Non-pigmented ciliary epithelial cell (primary cell): ENCODE measurements around the gene MLH1.
"Not testable (repeated sequence)": the region's sequence is repeated elsewhere in the genome, so short reads cannot be mapped to it uniquely, and the experiment has no call there.

Experiments
- DNase-seq: peaks from one replicate; pipeline ENCODE4 v3.0.0-alpha.2; 2010; ENCODE audit warnings: low read depth

The MLH1 gene

DNA sequence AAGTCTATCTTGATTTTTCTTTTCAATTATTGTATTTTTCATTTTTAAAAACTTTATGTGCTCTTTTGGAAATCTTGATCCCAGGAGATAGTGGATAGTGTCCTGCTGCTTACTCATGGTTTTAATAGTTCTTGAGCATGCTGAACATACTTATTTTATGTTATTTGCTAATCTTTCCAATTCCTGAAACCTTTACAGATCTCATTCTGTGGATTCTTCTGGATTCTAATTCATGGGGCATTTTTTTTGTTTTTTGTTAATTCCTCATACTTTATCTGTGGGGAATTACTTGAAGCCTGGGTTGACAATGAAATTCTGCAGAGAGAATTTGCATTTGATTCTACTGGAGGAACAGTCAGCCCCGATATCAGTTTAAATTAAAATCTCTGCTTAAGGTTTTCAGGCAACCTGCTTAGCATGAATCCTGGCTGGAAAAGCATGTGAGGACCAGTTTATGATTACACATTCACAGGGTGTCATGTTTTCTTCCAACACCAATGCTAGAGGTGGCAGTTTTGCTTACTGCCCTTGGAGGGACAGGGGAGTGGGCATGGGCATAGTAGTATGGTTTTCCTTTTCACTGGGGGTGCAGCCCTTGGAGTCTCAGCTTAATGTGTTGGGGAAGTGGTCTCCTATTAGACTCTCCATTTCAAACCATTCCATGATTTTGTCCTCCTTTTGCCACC lies 46.0 kb downstream of the MLH1 start:
- DNase-seq, result no peak

DNA sequence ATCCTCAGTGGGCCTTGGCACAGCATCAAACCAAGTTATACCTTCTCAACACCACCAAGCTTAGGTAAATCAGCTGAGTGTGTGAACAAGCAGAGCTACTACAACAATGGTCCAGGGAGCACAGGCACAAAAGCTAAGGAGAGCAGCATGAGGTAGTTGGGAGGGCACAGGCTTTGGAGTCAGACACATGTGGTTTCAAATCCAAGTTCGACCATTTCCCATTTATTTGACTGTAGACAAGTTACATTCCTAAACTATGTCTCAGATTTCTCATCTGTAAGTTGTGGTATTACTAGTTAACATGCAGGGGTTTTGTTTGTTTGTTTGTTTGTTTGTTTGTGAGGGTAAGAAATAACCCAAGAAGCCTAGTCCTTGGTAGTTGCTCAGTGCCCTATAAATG lies 46.9 kb downstream of the MLH1 start:
- DNase-seq, result no peak

GRCh38 chr3:37041546-37042195 lies 48.4 kb downstream of the MLH1 start:
- DNase-seq, result no peak

DNA sequence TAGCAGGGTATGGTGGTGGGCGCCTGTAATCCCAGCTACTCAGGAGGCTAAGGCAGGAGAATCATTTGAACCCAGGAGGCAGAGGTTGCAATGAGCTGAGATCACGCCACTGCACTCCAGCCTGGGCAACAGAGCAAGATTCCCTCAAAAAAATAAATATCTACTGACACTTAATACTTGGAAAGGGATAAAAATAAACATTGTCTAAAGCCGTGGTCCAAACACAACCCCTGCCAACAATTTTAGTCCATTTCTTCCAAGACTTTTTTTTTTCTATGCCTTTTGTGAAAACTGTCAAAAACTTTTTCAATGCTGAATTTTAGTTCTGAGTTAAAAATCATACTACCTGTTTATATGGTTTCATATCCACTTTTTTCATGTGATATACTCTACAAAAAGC lies 49.4 kb downstream of the MLH1 start:
- DNase-seq, result not testable (repeated sequence)

- no peak for DNase-seq
Observed at GRCh38 chr3:37050282-37050681, 57.0 kb downstream of the MLH1 start.

DNA sequence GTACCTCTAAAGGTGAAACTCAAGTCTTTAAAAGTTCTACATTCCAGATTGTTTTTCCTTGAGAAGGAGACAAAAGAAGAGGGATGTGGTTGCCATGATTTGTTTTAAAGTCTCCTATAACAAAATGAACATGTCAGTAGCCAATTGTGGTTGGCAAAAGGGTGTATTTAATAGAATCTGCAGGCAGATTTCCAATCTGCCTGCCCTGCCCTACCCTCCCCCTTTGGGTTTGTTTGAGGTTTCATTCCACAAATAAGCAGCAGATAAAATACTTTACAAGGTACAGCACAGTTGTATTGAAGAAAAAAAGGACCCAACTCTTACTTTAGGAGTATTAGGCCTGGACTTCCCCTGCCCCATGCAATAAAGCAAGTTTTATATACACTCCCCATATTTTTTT lies 59.5 kb downstream of the MLH1 start:
- DNase-seq, result no peak

GRCh38 chr3:37053337-37053736 lies 60.0 kb downstream of the MLH1 start:
- no peak for DNase-seq

DNA sequence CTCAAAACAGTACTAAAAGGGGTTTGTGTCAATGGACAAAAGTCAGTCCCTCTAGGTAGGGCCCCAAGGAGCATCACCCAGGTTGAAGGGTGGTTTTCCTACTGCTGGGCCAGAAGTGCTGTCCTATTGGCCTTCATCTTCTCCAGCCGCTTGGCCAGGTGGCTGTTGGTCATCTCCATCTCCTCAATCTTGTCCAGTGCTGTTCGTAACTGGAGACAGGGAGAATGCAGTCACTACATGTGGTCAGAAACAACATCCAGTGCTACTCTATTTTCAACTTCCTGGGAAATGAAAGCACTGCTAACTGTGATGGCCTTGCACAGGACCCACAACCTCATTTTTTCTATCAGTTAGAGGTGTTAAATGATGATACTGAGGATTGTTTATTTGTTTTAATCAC lies 60.4 kb downstream of the MLH1 start:
- DNase-seq, result no peak

DNA sequence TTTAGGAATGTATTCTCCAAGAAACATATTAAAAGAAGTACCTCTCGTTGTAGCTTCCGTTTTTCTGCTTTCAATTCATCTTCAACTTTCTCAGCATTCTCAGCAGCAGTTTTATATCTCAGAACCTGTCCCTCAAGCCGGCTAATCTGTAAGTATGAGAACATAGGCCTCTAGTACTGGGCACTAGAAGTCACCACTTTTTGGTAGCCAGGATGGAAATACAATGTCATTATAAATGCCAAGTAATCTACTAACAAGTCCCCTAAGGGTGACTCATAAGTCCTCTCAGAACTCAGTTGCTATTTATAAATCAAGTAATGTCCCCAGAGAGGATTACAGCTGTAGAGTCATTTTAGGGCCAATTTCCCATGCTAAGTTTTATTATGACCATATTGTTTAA lies 61.1 kb downstream of the MLH1 start:
- no peak for DNase-seq

DNA sequence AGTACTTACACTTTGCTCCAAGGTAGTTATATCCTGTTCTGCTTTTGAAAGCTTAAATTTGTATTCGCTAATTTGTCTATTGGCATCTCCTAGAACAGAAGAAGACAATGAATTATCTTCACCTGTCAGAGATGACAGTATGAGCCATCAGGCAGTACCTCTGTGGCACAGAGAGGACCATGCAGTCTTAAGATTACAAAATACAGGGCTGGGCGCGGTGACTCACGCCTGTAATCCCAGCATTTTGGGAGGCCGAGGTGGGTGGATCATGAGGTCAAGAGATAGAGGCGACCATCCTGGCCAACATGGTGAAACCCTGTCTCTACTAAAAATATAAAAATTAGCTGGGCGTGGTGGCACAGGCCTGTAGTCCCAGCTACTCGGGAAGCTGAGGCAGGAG lies 61.8 kb downstream of the MLH1 start:
- DNase-seq, result not testable (repeated sequence)

DNA sequence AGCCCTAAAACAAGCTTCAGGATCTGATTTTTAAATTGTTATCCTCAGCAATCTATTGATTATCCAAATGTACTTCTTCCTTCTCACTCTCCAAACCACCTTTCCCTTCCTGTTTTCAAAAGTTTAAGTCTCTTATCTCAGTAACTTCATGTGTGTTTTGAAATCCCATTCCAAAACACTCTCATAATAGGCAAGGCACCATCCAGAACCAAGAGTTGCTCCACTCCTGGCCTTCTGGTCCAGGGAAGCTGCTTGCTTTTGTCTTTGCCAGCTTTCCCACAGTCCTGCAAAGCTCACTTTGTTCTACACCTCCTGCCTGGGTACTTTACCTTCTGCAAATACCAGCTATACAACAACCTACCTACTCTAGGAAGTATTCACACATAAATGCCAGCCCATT lies 63.5 kb downstream of the MLH1 start:
- no peak for DNase-seq

GRCh38 chr3:37058117-37058516 lies 64.8 kb downstream of the MLH1 start:
- no peak for DNase-seq

DNA sequence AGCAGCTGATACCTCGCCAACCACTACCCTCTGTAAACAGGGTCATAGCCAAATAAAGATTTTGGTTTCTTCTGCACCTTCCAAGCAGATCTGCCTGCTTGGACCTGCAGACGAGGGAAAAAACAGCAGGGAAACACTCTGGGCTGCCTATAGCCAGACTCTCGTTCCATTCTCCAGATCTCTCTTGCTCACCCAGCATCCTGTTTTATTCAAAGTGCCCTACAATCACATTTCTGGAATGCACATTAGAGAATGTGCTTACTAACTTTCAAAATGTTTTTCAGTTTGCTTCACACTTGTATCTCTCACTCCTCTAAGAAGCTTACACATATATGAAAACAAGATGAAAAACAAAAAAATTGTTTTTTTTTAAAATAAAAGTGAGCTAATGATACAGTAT lies 71.4 kb downstream of the MLH1 start:
- no peak for DNase-seq

- no peak for DNase-seq
Observed at GRCh38 chr3:37067577-37067976, 74.3 kb downstream of the MLH1 start.

DNA sequence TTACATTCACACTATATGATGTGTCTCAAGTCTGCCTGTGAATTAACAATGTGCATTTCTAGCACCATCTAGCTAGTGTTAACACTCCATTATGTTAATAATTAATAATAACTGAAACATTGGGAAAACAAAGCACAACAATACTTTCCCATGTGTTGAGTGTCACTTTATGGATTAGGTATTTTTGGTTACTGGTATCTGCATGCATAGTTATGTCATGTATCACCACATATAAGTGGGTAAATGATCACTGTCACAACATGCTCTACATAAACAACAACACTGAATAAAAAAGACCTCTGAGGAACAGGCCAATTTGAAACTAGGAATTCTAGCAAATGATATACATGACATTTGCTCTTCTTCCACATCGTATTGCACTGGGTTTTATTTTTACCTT lies 74.7 kb downstream of the MLH1 start:
- no peak for DNase-seq

DNA sequence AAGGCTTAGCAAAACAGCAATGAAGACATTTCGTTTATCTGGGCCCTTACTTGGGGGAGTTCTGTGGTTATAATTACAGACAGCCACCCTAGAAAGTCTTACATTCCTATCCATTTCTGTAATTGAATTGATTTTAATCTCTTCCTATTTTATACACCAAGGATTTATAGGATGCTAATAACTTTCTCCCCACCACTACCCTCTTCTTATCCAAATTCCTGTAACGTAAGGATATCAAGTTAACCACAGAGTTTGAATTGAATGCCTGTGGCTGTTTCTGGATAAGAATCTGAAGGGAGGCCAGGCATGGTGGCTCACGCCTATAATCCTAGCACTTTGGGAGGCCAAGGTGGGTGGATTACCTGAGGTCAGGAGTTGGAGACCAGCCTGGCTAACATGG lies 78.6 kb downstream of the MLH1 start:
- no peak for DNase-seq

- DNase-seq, result peak; percentile 65
Observed at GRCh38 chr3:37072892-37073291, 79.6 kb downstream of the MLH1 start.

GRCh38 chr3:37074178-37074577 lies 80.9 kb downstream of the MLH1 start:
- peak; percentile 65 for DNase-seq

- DNase-seq, result no peak
Observed at GRCh38 chr3:37075955-37076354, 82.6 kb downstream of the MLH1 start.

- no peak for DNase-seq
Observed at GRCh38 chr3:37082317-37082716, 89.0 kb downstream of the MLH1 start.

DNA sequence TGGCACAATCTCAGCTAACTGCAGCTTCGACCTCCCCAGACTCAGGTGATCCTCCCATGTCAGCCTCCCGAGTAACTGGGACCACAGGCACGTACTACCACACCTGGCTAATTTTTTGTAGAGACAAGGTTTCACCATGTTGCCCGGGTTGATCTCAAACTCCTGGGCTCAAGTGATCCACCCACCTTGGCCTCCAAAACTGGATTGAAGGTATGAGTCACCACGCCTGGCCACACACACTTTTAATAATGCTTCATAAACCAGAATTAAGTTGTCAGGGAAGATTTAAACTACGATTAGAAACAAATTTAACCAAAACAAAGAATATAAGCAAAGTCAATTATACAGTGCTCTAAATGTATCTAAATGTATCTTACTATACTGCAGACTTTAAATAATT lies 93.6 kb downstream of the MLH1 start:
- no peak for DNase-seq

GRCh38 chr3:37087870-37088269 lies 94.6 kb downstream of the MLH1 start:
- DNase-seq, result no peak

DNA sequence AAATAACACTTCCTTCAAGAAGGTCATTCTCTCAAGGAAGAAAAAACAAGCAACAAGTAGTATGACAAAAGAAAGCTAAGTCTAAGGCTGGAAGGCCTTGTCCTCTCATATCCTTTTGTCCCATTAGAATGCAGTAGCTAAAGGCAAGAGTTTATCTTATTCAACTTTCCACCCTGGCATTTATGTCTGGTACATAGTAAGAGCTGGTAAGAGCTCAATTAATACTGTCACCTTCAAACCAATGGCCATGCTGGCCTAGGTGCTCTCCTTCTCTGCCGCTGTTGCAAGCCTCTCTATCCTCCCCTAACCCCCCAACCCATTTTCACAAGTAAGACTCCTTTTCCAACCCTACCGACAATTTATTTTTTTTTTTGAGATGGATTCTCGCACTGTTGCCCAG lies 99.2 kb downstream of the MLH1 start:
- DNase-seq, result no peak

DNA sequence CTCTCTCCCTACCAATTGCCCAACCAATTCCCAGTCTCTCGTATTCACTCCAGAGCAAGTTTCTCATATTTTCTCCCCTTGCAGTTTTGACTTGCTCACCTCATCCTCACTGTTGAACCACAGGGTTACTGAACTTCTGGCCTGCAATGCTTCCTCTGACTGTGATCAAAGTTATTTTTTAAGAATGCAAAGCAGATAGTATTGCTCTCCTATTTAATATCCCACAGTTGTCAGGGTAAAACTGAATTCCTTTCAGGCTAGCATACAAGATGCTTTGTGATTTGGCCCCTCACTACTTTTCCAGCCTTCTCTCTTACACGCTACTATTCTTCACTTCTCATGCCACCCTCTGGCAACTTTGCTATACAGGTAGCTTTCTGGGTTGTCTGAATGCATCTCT lies 100.2 kb downstream of the MLH1 start:
- DNase-seq, result peak; percentile 43
